Coronary artery (tissue), 2 donors: ENCODE measurements around the gene CEBPE.
A peak's percentile ranks its signal among the peaks of the same experiment; 100 is the strongest.

ENCODE experiments used
- DNase-seq: peaks from one replicate; pipeline ENCODE4 v3.0.0-alpha.2; 2017; ENCODE audit warnings: low spot score
- H3K27ac ChIP-seq, 2 donors: fragments of 200-600 bp; sonication (generic); one replicate each; pipeline ENCODE4 v1.5.1; 2016 to 2019
- H3K4me3 ChIP-seq: fragments of 200-600 bp; sonication (generic); 2 replicates; pipeline ENCODE4 v1.5.1; 2016; ENCODE audit warnings: mild to moderate bottlenecking, moderate library complexity
- CTCF ChIP-seq: fragments of 200-600 bp; sonication (generic); IDR thresholded peaks from one replicate; pipeline ENCODE4 v1.5.1; 2019; ENCODE audit warnings: antibody characterized with exemption

CEBPE gene

GRCh38 chr14:23130871-23131270 lies 11.8 kb upstream of the CEBPE start:
- no peak for DNase-seq
- TF ChIP-seq CTCF: no peak
- Histone ChIP-seq H3K4me3 (no peak overlapping the region), H3K27ac (no peak overlapping the region)

DNA sequence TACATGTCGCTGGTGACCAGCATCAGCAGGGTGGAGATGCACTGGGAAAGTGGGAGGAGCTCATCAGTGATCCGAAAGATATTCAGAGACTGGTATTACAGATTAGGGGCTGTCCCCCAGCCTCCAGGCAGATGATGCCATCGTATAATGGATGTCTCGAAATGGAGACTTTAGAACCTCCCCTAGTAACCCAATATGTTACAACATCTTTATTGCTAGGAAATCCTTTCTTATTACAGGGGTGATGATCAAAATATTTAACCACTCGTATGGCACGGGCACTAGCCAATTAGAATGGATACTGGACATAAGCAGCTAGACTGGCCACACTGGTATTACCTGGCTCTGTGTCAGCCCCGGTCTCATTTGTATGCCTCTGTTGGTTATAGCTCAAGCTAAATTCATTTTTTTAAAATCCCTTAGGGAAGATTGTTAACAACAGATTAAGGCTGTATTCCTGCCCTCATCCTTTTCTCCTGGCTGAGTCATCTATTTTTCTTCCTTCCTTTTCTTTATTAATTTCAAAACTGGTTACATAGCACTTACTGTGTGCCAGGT lies 10.8 kb upstream of the CEBPE start:
- Histone ChIP-seq H3K27ac (no peak overlapping the region), H3K4me3 (no peak overlapping the region)
- TF ChIP-seq CTCF: no peak
- DNase-seq: no peak

- DNase-seq: no peak
- Histone ChIP-seq H3K27ac (no peak overlapping the region), H3K4me3 (no peak overlapping the region)
- TF ChIP-seq CTCF: no peak
Measured at GRCh38 chr14:23128969-23129758, 10.1 kb upstream of the CEBPE start.

DNA sequence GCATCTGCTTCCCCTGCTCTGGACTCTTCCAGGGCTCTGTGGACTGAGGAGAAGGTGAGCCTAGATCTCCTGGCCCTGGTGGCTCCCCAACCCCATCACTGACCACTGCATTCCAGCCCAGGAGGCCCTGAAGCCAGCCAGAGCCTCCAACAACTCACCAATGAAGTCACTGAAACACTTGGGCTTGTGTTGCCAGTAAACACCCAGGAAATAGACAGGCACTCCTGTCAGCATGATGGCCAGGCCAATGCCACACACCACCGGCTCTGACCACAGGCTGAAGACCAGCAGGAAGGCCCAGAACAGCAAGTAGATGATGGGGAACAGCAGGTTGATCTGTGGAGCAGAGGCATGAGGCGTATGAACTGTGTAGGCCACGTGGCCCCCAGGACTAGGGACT lies 8.8 kb upstream of the CEBPE start:
- H3K4me3 ChIP-seq: no peak overlapping the region
- no peak overlapping the region for H3K27ac ChIP-seq
- DNase-seq: no peak
- TF ChIP-seq CTCF: no peak

- Histone ChIP-seq H3K4me3 (no peak overlapping the region), H3K27ac (no peak overlapping the region)
- DNase-seq: no peak
- TF ChIP-seq CTCF: no peak
Measured at GRCh38 chr14:23126548-23127278, 7.7 kb upstream of the CEBPE start.

GRCh38 chr14:23125933-23126524 lies 7.0 kb upstream of the CEBPE start:
- TF ChIP-seq CTCF: no peak
- Histone ChIP-seq H3K4me3 (no peak overlapping the region), H3K27ac (peak overlapping the region in 1 of 2 donors; percentile 28)
- DNase-seq: no peak
